ENCODE measurements around the gene PGS1.

- TF ChIP-seq POLR2AphosphoS5 (IDR thresholded peaks at IDR 0.05; ENCODE audit: low read depth, low read length) (no peak), POLR2A (IDR thresholded peaks at IDR 0.05; ENCODE audit: low read depth, low read length) (no peak)
These were observed 59.8 kb downstream of the PGS1 start for GRCh38 chr17:78438271-78438691.

All from GM12892 (cell line).